ENCODE results near the gene ABCG1. TPM values are rescaled to one million over a fixed set of nuclear protein-coding genes. Genes with fewer than 3 reads are reported as not detected.
A peak's percentile ranks its signal among the peaks of the same experiment; 100 is the strongest.

ABCG1 gene
- total and polyA plus RNA-seq, 2 experiments from 2014 or later: 8.4 to 10.7 TPM

- no peaks in the 10 kb centered on the region for H3K79me2 ChIP-seq
- H3K9me2 ChIP-seq (replicated peaks; ENCODE audit: insufficient read depth): no peaks in the 10 kb centered on the region
- peaks cover 15% of the 10 kb centered on the region for H3K27me3 ChIP-seq
- H3K9me3 ChIP-seq (ENCODE audit: low read depth): no peaks in the 10 kb centered on the region
- WGBS (ENCODE audit: low lambda C conversion rate, missing lambda C conversion rate): 5% methylated on average over 26 of the region's 26 CpGs
- peak; percentile 92 for DNase-seq (ENCODE audit: low spot score)
- peaks cover 14% of the 10 kb centered on the region for H3K4me1 ChIP-seq (ENCODE audit: insufficient read depth)
- H3K4me3 ChIP-seq: peak overlapping the region; percentile 22
- peak overlapping the region; percentile 56 for H2AFZ ChIP-seq
- no peak for TF ChIP-seq EZH2 (IDR thresholded peaks at IDR 0.05; ENCODE audit: borderline replicate concordance)
- TF ChIP-seq CTCF (IDR thresholded peaks at IDR 0.05; ENCODE audit: poor library complexity): no peak
- TF ChIP-seq EZH2phosphoT487 (IDR thresholded peaks at IDR 0.05; ENCODE audit: low read depth, severe bottlenecking, unreplicated experiment): no peak
- H3K27ac ChIP-seq: peak overlapping the region; percentile 26
- H4K20me1 ChIP-seq (ENCODE audit: insufficient read depth, poor library complexity, severe bottlenecking): no peaks in the 10 kb centered on the region
- no peaks in the 10 kb centered on the region for H3K36me3 ChIP-seq (replicated peaks; ENCODE audit: insufficient read depth, low read depth)
- peak overlapping the region; percentile 98 for H3K4me2 ChIP-seq
These were observed 1.3 kb downstream of the ABCG1 start for GRCh38 chr21:42220138-42220701.

- 80% methylated on average over 15 of the region's 15 CpGs for whole genome bisulfite sequencing (ENCODE audit: low lambda C conversion rate, missing lambda C conversion rate)
- no peak for DNase-seq (ENCODE audit: low spot score)
- Histone ChIP-seq H3K79me2 (no peaks in the 10 kb centered on the region), H3K4me2 (peak overlapping the region; percentile 33), H3K27ac (no peak overlapping the region), H3K9me3 (ENCODE audit: low read depth) (no peaks in the 10 kb centered on the region), H3K27me3 (peaks cover 15% of the 10 kb centered on the region), H4K20me1 (ENCODE audit: insufficient read depth, poor library complexity, severe bottlenecking) (no peaks in the 10 kb centered on the region), H3K4me1 (ENCODE audit: insufficient read depth) (peaks cover 20% of the 10 kb centered on the region), H3K9me2 (replicated peaks; ENCODE audit: insufficient read depth) (no peaks in the 10 kb centered on the region), H3K4me3 (no peak overlapping the region), H3K36me3 (replicated peaks; ENCODE audit: insufficient read depth, low read depth) (no peaks in the 10 kb centered on the region), H2AFZ (no peak overlapping the region)
- no peak for TF ChIP-seq CTCF (IDR thresholded peaks at IDR 0.05; ENCODE audit: poor library complexity)
- TF ChIP-seq EZH2 (IDR thresholded peaks at IDR 0.05; ENCODE audit: borderline replicate concordance): no peak
- no peak for TF ChIP-seq EZH2phosphoT487 (IDR thresholded peaks at IDR 0.05; ENCODE audit: low read depth, severe bottlenecking, unreplicated experiment)
These were observed 2.8 kb downstream of the ABCG1 start for GRCh38 chr21:42221581-42222345.

GRCh38 chr21:42222386-42222785 is 3.4 kb downstream of the ABCG1 start:
- H3K36me3 ChIP-seq (replicated peaks; ENCODE audit: insufficient read depth, low read depth): no peaks in the 10 kb centered on the region
- no peaks in the 10 kb centered on the region for H4K20me1 ChIP-seq (ENCODE audit: insufficient read depth, poor library complexity, severe bottlenecking)
- DNase-seq (ENCODE audit: low spot score): no peak
- H3K9me3 ChIP-seq (ENCODE audit: low read depth): no peaks in the 10 kb centered on the region
- no peak overlapping the region for H3K27ac ChIP-seq
- H3K79me2 ChIP-seq: no peaks in the 10 kb centered on the region
- H3K4me1 ChIP-seq (ENCODE audit: insufficient read depth): peaks cover 26% of the 10 kb centered on the region
- no peak overlapping the region for H2AFZ ChIP-seq
- peaks cover 15% of the 10 kb centered on the region for H3K27me3 ChIP-seq
- no peak overlapping the region for H3K4me3 ChIP-seq
- WGBS (ENCODE audit: low lambda C conversion rate, missing lambda C conversion rate): 87% methylated on average over 6 of the region's 6 CpGs
- H3K9me2 ChIP-seq (replicated peaks; ENCODE audit: insufficient read depth): no peaks in the 10 kb centered on the region
- no peak for TF ChIP-seq EZH2phosphoT487 (IDR thresholded peaks at IDR 0.05; ENCODE audit: low read depth, severe bottlenecking, unreplicated experiment)
- TF ChIP-seq CTCF (IDR thresholded peaks at IDR 0.05; ENCODE audit: poor library complexity): no peak
- no peak for TF ChIP-seq EZH2 (IDR thresholded peaks at IDR 0.05; ENCODE audit: borderline replicate concordance)
- H3K4me2 ChIP-seq: no peak overlapping the region
